ENCODE results near the gene CYP21A2. TPM values are rescaled to one million over a fixed set of nuclear protein-coding genes. Genes with fewer than 3 reads are reported as not detected.
"Not testable (repeated sequence)": the region's sequence is repeated elsewhere in the genome, so short reads cannot be mapped to it uniquely, and the experiment has no call there.

Gene CYP21A2
- 0.38 and 0.67 TPM in 2 replicates for total RNA-seq
- long read RNA-seq, result 0 reads

DNA sequence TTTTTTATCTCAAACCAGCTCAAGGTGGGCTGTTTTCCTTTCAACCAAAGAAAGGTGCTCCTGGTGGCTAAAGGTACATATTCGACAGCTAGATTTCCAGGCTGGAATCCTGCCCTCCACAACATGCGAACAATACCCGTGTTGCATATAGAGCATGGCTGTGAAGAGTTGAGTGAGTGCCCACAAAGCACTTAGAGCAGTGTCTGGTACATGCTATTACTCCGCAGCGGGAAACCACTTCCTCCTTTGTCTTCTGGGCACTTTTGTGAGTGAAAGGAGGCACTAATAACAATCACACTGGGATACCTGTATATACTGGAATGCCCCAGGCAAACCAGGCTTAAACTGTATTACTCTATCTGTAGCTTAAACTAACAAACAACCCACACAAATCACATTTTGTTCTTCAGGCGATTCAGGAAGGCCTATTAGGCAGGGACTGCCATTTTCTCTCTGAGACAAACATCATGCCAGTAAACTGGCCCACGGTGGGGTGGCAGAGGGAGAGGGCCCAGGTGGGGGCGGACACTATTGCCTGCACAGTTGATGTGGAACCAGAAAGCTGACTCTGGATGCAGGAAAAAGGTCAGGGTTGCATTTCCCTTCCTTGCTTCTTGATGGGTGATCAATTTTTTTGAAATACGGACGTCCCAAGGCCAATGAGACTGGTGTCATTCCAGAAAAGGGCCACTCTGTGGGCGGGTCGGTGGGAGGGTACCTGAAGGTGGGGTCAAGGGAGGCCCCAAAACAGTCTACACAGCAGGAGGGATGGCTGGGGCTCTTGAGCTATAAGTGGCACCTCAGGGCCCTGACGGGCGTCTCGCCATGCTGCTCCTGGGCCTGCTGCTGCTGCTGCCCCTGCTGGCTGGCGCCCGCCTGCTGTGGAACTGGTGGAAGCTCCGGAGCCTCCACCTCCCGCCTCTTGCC, at the start of gene CYP21A2:
CYP21A2 (plus strand) TSS at position 818 of the 927 bp plus-strand sequence; CDS start at position 826, 8 bp downstream.
- H3K36me3 Mint-ChIP-seq (ENCODE audit: insufficient read depth); H3K4me3 Mint-ChIP-seq (ENCODE audit: low read depth); H3K9me3 Mint-ChIP-seq (ENCODE audit: low read depth); H3K27me3 Mint-ChIP-seq; H3K4me1 Mint-ChIP-seq (ENCODE audit: low read depth); DNase-seq (ENCODE audit: low spot score, unreplicated experiment); H3K27ac Mint-ChIP-seq: not testable (repeated sequence)

DNA sequence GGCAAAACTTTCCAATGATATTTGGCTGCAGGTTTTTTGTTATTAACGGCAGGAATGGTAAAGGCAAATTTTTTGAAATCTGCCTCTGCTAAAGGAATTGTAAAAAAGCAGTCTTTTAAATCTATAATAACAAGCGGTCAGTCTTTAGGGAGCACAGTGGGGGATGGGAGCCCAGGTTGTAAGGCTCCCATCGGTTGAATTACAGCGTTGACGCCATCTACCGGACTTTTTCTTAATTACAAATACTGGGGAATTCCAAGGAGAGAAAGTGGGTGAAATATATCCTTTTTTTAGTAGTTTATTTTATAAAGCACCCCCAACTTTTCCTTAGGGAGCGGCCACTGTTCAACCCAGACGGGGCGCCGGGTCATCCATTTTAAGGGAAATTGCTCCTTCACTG, 48.9 kb upstream of the CYP21A2 start:
- not testable (repeated sequence) for H3K36me3 Mint-ChIP-seq (ENCODE audit: insufficient read depth)

GRCh38 chr6:31994421-31994820, 43.8 kb upstream of the CYP21A2 start:
- H3K9me3 Mint-ChIP-seq (ENCODE audit: low read depth); H3K27me3 Mint-ChIP-seq; H3K27ac Mint-ChIP-seq; H3K36me3 Mint-ChIP-seq (ENCODE audit: insufficient read depth); DNase-seq (ENCODE audit: low spot score, unreplicated experiment); H3K4me1 Mint-ChIP-seq (ENCODE audit: low read depth); H3K4me3 Mint-ChIP-seq (ENCODE audit: low read depth): not testable (repeated sequence)

More for the DNA sequence above, 48.9 kb upstream of the CYP21A2 start:
- DNase-seq (ENCODE audit: low spot score, unreplicated experiment); H3K4me3 Mint-ChIP-seq (ENCODE audit: low read depth); H3K4me1 Mint-ChIP-seq (ENCODE audit: low read depth); H3K27me3 Mint-ChIP-seq; H3K9me3 Mint-ChIP-seq (ENCODE audit: low read depth); H3K27ac Mint-ChIP-seq: not testable (repeated sequence)

DNA sequence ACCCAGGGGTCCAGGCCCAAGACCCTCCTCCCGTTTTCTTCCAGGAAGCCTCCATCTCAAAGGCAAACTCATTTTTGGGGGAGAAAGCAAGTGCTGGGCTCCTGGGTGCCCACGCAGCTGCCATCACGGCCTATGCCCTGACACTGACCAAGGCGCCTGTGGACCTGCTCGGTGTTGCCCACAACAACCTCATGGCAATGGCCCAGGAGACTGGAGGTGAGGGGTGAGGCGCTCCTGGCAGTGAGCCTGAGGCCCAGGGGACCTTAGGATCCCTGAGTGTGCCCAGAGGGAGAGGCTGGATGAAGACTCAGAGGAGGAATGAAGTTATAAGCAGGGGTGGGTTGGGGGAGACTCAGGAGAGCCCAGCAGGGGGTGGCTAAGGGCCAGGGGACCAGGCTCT, 41.8 kb upstream of the CYP21A2 start:
- not testable (repeated sequence) for H3K27ac Mint-ChIP-seq; H3K4me3 Mint-ChIP-seq (ENCODE audit: low read depth); DNase-seq (ENCODE audit: low spot score, unreplicated experiment); H3K9me3 Mint-ChIP-seq (ENCODE audit: low read depth); H3K4me1 Mint-ChIP-seq (ENCODE audit: low read depth); H3K27me3 Mint-ChIP-seq; H3K36me3 Mint-ChIP-seq (ENCODE audit: insufficient read depth)

DNA sequence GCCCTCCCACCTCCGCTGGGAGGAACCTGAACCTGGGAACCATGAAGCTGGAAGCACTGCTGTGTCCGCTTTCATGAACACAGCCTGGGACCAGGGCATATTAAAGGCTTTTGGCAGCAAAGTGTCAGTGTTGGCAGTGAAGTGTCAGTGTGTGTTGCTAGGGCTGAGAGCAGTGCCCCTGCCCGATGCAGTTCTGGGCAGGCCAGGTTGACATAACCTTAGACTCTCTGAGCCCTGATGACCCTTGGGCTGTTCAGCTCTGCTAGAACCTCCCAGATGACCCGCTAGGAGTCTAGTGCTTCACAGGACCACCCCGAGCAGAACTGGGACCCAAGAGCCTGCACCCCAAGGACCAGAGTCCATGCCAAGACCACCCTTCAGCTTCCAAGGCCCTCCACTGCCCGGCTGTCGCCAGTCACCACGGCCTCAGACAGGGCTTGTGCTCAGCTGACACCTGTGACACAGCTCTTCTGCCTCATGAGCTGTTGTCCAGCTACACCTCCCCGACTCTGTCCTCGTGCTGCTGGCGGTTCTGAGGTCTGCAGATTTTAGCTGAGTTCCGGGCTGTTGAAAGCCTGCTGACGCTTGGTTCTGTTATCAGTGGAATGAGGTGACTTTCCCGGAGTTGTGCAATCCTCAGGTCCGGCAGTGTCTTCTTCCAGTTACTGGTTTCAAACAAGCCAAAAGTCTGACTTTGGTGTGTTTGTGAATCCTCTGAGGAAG, 35.5 kb upstream of the CYP21A2 start:
- not testable (repeated sequence) for H3K36me3 Mint-ChIP-seq (ENCODE audit: insufficient read depth); H3K4me1 Mint-ChIP-seq (ENCODE audit: low read depth); DNase-seq (ENCODE audit: low spot score, unreplicated experiment); H3K27ac Mint-ChIP-seq; H3K4me3 Mint-ChIP-seq (ENCODE audit: low read depth); H3K27me3 Mint-ChIP-seq; H3K9me3 Mint-ChIP-seq (ENCODE audit: low read depth)

DNA sequence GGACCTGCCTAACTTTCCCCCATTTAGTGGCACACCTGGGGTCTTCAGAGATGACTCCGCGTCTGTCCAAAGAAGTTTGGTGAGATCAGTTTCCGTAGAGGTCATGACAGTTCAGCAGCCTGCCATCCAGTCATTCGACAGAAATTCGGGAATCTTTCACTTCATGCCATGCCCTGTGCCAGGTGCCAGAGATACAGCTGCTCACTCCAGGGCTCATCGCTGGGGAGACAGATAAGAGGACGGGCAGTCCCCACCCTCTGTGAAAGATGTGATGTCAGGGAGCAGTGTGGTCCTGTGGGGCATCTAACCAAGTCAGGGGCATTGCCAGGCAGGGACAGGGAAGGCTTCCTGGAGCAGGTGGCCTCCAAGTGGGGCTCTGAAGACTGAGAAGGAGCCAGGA, 34.9 kb upstream of the CYP21A2 start:
- H3K4me1 Mint-ChIP-seq (ENCODE audit: low read depth); H3K36me3 Mint-ChIP-seq (ENCODE audit: insufficient read depth); H3K9me3 Mint-ChIP-seq (ENCODE audit: low read depth); H3K4me3 Mint-ChIP-seq (ENCODE audit: low read depth); H3K27ac Mint-ChIP-seq; DNase-seq (ENCODE audit: low spot score, unreplicated experiment); H3K27me3 Mint-ChIP-seq: not testable (repeated sequence)

DNA sequence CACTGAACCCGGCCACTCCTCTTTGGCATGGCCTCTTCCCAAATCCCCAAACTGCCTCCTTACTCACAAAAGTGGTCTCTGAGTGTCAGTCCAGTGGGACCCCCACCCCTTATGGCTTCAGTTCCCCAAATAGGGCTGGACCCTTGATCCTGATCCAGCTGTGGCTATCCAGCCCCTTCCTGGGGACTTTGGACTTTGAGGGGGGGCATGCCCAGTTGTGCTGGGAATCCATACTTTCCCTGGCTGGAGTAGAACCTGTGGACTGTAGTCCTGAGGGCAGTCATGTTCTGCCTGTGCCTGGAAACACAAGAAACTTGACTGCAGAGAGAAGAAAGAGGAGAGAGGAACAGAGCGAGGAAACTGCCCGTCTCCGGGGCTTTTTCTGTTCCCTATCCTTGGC, 33.8 kb upstream of the CYP21A2 start:
- not testable (repeated sequence) for H3K27ac Mint-ChIP-seq; DNase-seq (ENCODE audit: low spot score, unreplicated experiment); H3K4me3 Mint-ChIP-seq (ENCODE audit: low read depth); H3K9me3 Mint-ChIP-seq (ENCODE audit: low read depth); H3K4me1 Mint-ChIP-seq (ENCODE audit: low read depth); H3K36me3 Mint-ChIP-seq (ENCODE audit: insufficient read depth); H3K27me3 Mint-ChIP-seq

GRCh38 chr6:32004864-32005537, 33.2 kb upstream of the CYP21A2 start:
- not testable (repeated sequence) for H3K4me3 Mint-ChIP-seq (ENCODE audit: low read depth)

DNA sequence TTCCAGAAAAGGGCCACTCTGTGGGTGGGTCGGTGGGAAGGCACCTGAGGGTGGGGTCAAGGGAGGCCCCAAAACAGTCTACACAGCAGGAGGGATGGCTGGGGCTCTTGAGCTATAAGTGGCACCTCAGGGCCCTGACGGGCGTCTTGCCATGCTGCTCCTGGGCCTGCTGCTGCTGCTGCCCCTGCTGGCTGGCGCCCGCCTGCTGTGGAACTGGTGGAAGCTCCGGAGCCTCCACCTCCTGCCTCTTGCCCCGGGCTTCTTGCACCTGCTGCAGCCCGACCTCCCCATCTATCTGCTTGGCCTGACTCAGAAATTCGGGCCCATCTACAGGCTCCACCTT, 32.7 kb upstream of the CYP21A2 start:
- not testable (repeated sequence) for H3K4me3 Mint-ChIP-seq (ENCODE audit: low read depth); H3K27ac Mint-ChIP-seq; H3K9me3 Mint-ChIP-seq (ENCODE audit: low read depth); H3K27me3 Mint-ChIP-seq; H3K4me1 Mint-ChIP-seq (ENCODE audit: low read depth); DNase-seq (ENCODE audit: low spot score, unreplicated experiment); H3K36me3 Mint-ChIP-seq (ENCODE audit: insufficient read depth)

More at GRCh38 chr6:32004864-32005537, 33.2 kb upstream of the CYP21A2 start:
- H3K36me3 Mint-ChIP-seq (ENCODE audit: insufficient read depth); H3K27ac Mint-ChIP-seq; H3K4me1 Mint-ChIP-seq (ENCODE audit: low read depth); H3K27me3 Mint-ChIP-seq; DNase-seq (ENCODE audit: low spot score, unreplicated experiment); H3K9me3 Mint-ChIP-seq (ENCODE audit: low read depth): not testable (repeated sequence)

- not testable (repeated sequence) for H3K4me3 Mint-ChIP-seq (ENCODE audit: low read depth); H3K4me1 Mint-ChIP-seq (ENCODE audit: low read depth); H3K27ac Mint-ChIP-seq; DNase-seq (ENCODE audit: low spot score, unreplicated experiment); H3K27me3 Mint-ChIP-seq; H3K36me3 Mint-ChIP-seq (ENCODE audit: insufficient read depth); H3K9me3 Mint-ChIP-seq (ENCODE audit: low read depth)
These were observed 32.2 kb upstream of the CYP21A2 start for GRCh38 chr6:32005991-32006529.

GRCh38 chr6:32007086-32007485, 31.1 kb upstream of the CYP21A2 start:
- DNase-seq (ENCODE audit: low spot score, unreplicated experiment), result not testable (repeated sequence)

DNA sequence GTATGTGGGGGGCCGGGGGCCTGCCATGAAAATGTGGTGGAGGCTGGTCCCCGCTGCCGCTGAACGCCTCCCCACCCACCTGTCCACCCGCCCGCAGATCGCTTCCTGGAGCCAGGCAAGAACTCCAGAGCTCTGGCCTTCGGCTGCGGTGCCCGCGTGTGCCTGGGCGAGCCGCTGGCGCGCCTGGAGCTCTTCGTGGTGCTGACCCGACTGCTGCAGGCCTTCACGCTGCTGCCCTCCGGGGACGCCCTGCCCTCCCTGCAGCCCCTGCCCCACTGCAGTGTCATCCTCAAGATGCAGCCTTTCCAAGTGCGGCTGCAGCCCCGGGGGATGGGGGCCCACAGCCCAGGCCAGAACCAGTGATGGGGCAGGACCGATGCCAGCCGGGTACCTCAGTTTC, 30.2 kb upstream of the CYP21A2 start:
- H3K36me3 Mint-ChIP-seq (ENCODE audit: insufficient read depth); H3K4me3 Mint-ChIP-seq (ENCODE audit: low read depth); DNase-seq (ENCODE audit: low spot score, unreplicated experiment); H3K4me1 Mint-ChIP-seq (ENCODE audit: low read depth); H3K27ac Mint-ChIP-seq; H3K9me3 Mint-ChIP-seq (ENCODE audit: low read depth); H3K27me3 Mint-ChIP-seq: not testable (repeated sequence)

More at GRCh38 chr6:32007086-32007485, 31.1 kb upstream of the CYP21A2 start:
- not testable (repeated sequence) for H3K4me1 Mint-ChIP-seq (ENCODE audit: low read depth); H3K4me3 Mint-ChIP-seq (ENCODE audit: low read depth); H3K9me3 Mint-ChIP-seq (ENCODE audit: low read depth); H3K27me3 Mint-ChIP-seq; H3K27ac Mint-ChIP-seq; H3K36me3 Mint-ChIP-seq (ENCODE audit: insufficient read depth)
